Stomach smooth muscle (tissue), 2 donors: ENCODE measurements around the gene ADAMTS6.

Source experiments
- H3K27ac ChIP-seq: one replicate; pipeline ENCODE4 v1.7.0; 2013; ENCODE audit warnings: mild to moderate bottlenecking, low read length, inconsistent platforms
- H3K27me3 ChIP-seq, 2 donors: one replicate each; pipeline ENCODE4 v1.7.0; 2013; ENCODE audit warnings: low read length in 2 of 2; ENCODE audit not compliant: insufficient read depth in 2 of 2, control insufficient read depth in 1 of 2
- H3K36me3 ChIP-seq, 2 donors: one replicate each; pipeline ENCODE4 v1.7.0; 2013; ENCODE audit warnings: low read length in 2 of 2; ENCODE audit not compliant: control insufficient read depth in 2 of 2, insufficient read depth in 2 of 2
- H3K4me1 ChIP-seq: one replicate; pipeline ENCODE4 v1.7.0; 2013; ENCODE audit warnings: low read length; ENCODE audit not compliant: control insufficient read depth, insufficient read depth
- H3K4me3 ChIP-seq, 2 donors: one replicate each; pipeline ENCODE4 v1.7.0; 2013; ENCODE audit warnings: low read length in 2 of 2
- H3K9ac ChIP-seq, 2 donors: one replicate each; pipeline ENCODE4 v1.7.0; 2013; ENCODE audit warnings: low read length in 2 of 2, mild to moderate bottlenecking in 1 of 2
- H3K9me3 ChIP-seq, 2 donors: one replicate each; pipeline ENCODE4 v1.7.0; 2013; ENCODE audit warnings: low read length in 2 of 2; ENCODE audit not compliant: control insufficient read depth in 2 of 2
- donor health status: healthy.
- donor health status: Pancreatic carcinoma.

Gene ADAMTS6

GRCh38 chr5:65483546-65484346 lies 2.0 kb upstream of the ADAMTS6 start:
- peaks cover 10% of the 10 kb centered on the region for H3K4me1 ChIP-seq
- no peaks in the 10 kb centered on the region for H3K9me3 ChIP-seq
- no peaks in the 10 kb centered on the region for H3K36me3 ChIP-seq
- H3K27ac ChIP-seq: peak overlapping the region; percentile 66
- peak overlapping the region; percentile 79 to 100 for H3K4me3 ChIP-seq
- no peaks in the 10 kb centered on the region for H3K27me3 ChIP-seq
- H3K9ac ChIP-seq: peak overlapping the region; percentile 69 to 82

GRCh38 chr5:65482736-65483545 lies 1.2 kb upstream of the ADAMTS6 start:
- peak overlapping the region; percentile 69 to 82 for H3K9ac ChIP-seq
- no peaks in the 10 kb centered on the region for H3K36me3 ChIP-seq
- peaks cover 10% of the 10 kb centered on the region for H3K4me1 ChIP-seq
- peak overlapping the region; percentile 66 for H3K27ac ChIP-seq
- H3K4me3 ChIP-seq: peak overlapping the region; percentile 79 to 100
- no peaks in the 10 kb centered on the region for H3K9me3 ChIP-seq
- no peaks in the 10 kb centered on the region for H3K27me3 ChIP-seq

- peak overlapping the region; percentile 79 to 100 for H3K4me3 ChIP-seq
- peak overlapping the region; percentile 66 for H3K27ac ChIP-seq
- H3K4me1 ChIP-seq: peaks cover 10% of the 10 kb centered on the region
- H3K27me3 ChIP-seq: no peaks in the 10 kb centered on the region
- H3K9me3 ChIP-seq: no peaks in the 10 kb centered on the region
- H3K9ac ChIP-seq: peak overlapping the region; percentile 75 to 82
- H3K36me3 ChIP-seq: no peaks in the 10 kb centered on the region
Observed at GRCh38 chr5:65482296-65482735, 596 bp upstream of the ADAMTS6 start.

GRCh38 chr5:65481171-65481581 lies 544 bp downstream of the ADAMTS6 start:
- peak overlapping the region; percentile 43 to 82 for H3K9ac ChIP-seq
- H3K4me1 ChIP-seq: peaks cover 10% of the 10 kb centered on the region
- no peaks in the 10 kb centered on the region for H3K9me3 ChIP-seq
- no peaks in the 10 kb centered on the region for H3K36me3 ChIP-seq
- H3K27ac ChIP-seq: peak overlapping the region; percentile 69
- H3K27me3 ChIP-seq: no peaks in the 10 kb centered on the region
- peak overlapping the region; percentile 79 to 100 for H3K4me3 ChIP-seq

GRCh38 chr5:65480306-65480865 lies 1.3 kb downstream of the ADAMTS6 start:
- Histone ChIP-seq H3K27me3 (no peaks in the 10 kb centered on the region), H3K4me1 (peaks cover 10% of the 10 kb centered on the region), H3K9ac (peak overlapping the region; percentile 17 to 48), H3K4me3 (peak overlapping the region; percentile 55 to 79), H3K9me3 (no peaks in the 10 kb centered on the region), H3K27ac (peak overlapping the region; percentile 69), H3K36me3 (no peaks in the 10 kb centered on the region)

- no peaks in the 10 kb centered on the region for H3K36me3 ChIP-seq
Observed at GRCh38 chr5:65479527-65479926, 2.2 kb downstream of the ADAMTS6 start.

GRCh38 chr5:65478336-65478735 lies 3.4 kb downstream of the ADAMTS6 start:
- H3K27ac ChIP-seq: no peak overlapping the region
- no peak overlapping the region for H3K9ac ChIP-seq
- H3K4me3 ChIP-seq: no peak overlapping the region

More at GRCh38 chr5:65479527-65479926, 2.2 kb downstream of the ADAMTS6 start:
- no peak overlapping the region for H3K9ac ChIP-seq
- peaks cover 10% of the 10 kb centered on the region for H3K4me1 ChIP-seq
- H3K27me3 ChIP-seq: no peaks in the 10 kb centered on the region
- peak overlapping the region; percentile 55 to 79 for H3K4me3 ChIP-seq
- no peaks in the 10 kb centered on the region for H3K9me3 ChIP-seq
- H3K27ac ChIP-seq: no peak overlapping the region

GRCh38 chr5:65475895-65476294 lies 5.8 kb downstream of the ADAMTS6 start:
- Histone ChIP-seq H3K9ac (no peak overlapping the region), H3K9me3 (no peaks in the 10 kb centered on the region), H3K36me3 (no peaks in the 10 kb centered on the region), H3K27ac (no peak overlapping the region), H3K4me1 (no peaks in the 10 kb centered on the region), H3K4me3 (no peak overlapping the region), H3K27me3 (no peaks in the 10 kb centered on the region)

More at GRCh38 chr5:65478336-65478735, 3.4 kb downstream of the ADAMTS6 start:
- no peaks in the 10 kb centered on the region for H3K36me3 ChIP-seq
- no peaks in the 10 kb centered on the region for H3K9me3 ChIP-seq
- no peaks in the 10 kb centered on the region for H3K27me3 ChIP-seq
- H3K4me1 ChIP-seq: peaks cover 7% of the 10 kb centered on the region

- no peaks in the 10 kb centered on the region for H3K36me3 ChIP-seq
Observed at GRCh38 chr5:65475336-65475735, 6.4 kb downstream of the ADAMTS6 start.

GRCh38 chr5:65474130-65474711 lies 7.5 kb downstream of the ADAMTS6 start:
- H3K9ac ChIP-seq: no peak overlapping the region
- no peaks in the 10 kb centered on the region for H3K9me3 ChIP-seq
- H3K36me3 ChIP-seq: no peaks in the 10 kb centered on the region
- no peaks in the 10 kb centered on the region for H3K4me1 ChIP-seq
- no peaks in the 10 kb centered on the region for H3K27me3 ChIP-seq
- H3K27ac ChIP-seq: no peak overlapping the region
- H3K4me3 ChIP-seq: no peak overlapping the region

More at GRCh38 chr5:65475336-65475735, 6.4 kb downstream of the ADAMTS6 start:
- H3K4me1 ChIP-seq: no peaks in the 10 kb centered on the region
- no peaks in the 10 kb centered on the region for H3K27me3 ChIP-seq
- H3K9ac ChIP-seq: no peak overlapping the region
- H3K4me3 ChIP-seq: no peak overlapping the region
- no peak overlapping the region for H3K27ac ChIP-seq
- no peaks in the 10 kb centered on the region for H3K9me3 ChIP-seq
